GM23248 (cell line): Measurements from ENCODE around the gene NRP1. TPM values are rescaled to one million over a fixed set of nuclear protein-coding genes. Genes with fewer than 3 reads are reported as not detected.

Experiments
- DNase-seq: peaks from one replicate; pipeline ENCODE4 v3.0.0-alpha.2; 2015
- H2AFZ ChIP-seq: fragments of 200-600 bp; sonication (generic); 2 replicates; pipeline ENCODE4 v1.6.1; 2016; ENCODE audit warnings: antibody characterized with exemption
- H3F3A ChIP-seq: fragments of 200-600 bp; sonication (generic); 2 replicates; pipeline ENCODE4 v1.6.1; 2016; ENCODE audit warnings: mild to moderate bottlenecking, antibody characterized with exemption, mixed run types; ENCODE audit not compliant: insufficient read depth
- H3K27ac ChIP-seq: fragments of 200-600 bp; sonication (generic); 2 replicates; pipeline ENCODE4 v1.5.1; 2016; ENCODE audit warnings: mild to moderate bottlenecking
- H3K27me3 ChIP-seq: fragments of 200-600 bp; sonication (generic); replicated peaks from 2 replicates; pipeline ENCODE4 v1.6.1; 2016; ENCODE audit warnings: mild to moderate bottlenecking; ENCODE audit not compliant: insufficient read depth
- H3K36me3 ChIP-seq: fragments of 200-600 bp; sonication (generic); 2 replicates; pipeline ENCODE4 v1.6.1; 2016; ENCODE audit warnings: low read depth, mild to moderate bottlenecking
- H3K4me1 ChIP-seq: fragments of 200-600 bp; sonication (generic); 2 replicates; pipeline ENCODE4 v1.6.1; 2016; ENCODE audit warnings: mild to moderate bottlenecking; ENCODE audit not compliant: insufficient read depth
- H3K4me2 ChIP-seq: fragments of 200-600 bp; sonication (generic); one replicate; pipeline ENCODE4 v1.6.1; 2016; ENCODE audit warnings: mild to moderate bottlenecking; ENCODE audit not compliant: unreplicated experiment
- H3K4me3 ChIP-seq: fragments of 200-600 bp; sonication (generic); 2 replicates; pipeline ENCODE4 v1.5.1; 2016; ENCODE audit warnings: mild to moderate bottlenecking
- H3K79me2 ChIP-seq: fragments of 200-600 bp; sonication (generic); 2 replicates; pipeline ENCODE4 v1.6.1; 2016; ENCODE audit warnings: mild to moderate bottlenecking; ENCODE audit not compliant: insufficient read depth
- H3K9ac ChIP-seq: fragments of 200-600 bp; sonication (generic); 2 replicates; pipeline ENCODE4 v1.6.1; 2016; ENCODE audit warnings: mild to moderate bottlenecking
- H3K9me2 ChIP-seq: fragments of 200-600 bp; sonication (generic); 2 replicates; pipeline ENCODE4 v1.6.1; 2016; ENCODE audit warnings: mixed run types, mild to moderate bottlenecking, moderate library complexity; ENCODE audit not compliant: insufficient read depth
- H3K9me3 ChIP-seq: fragments of 200-600 bp; sonication (generic); one replicate; pipeline ENCODE4 v1.6.1; 2017; ENCODE audit warnings: low read depth
- H4K20me1 ChIP-seq: fragments of 200-600 bp; sonication (generic); 2 replicates; pipeline ENCODE4 v1.6.0; 2016; ENCODE audit not compliant: insufficient read depth
- EZH2 ChIP-seq: fragments of 200-600 bp; sonication (generic); IDR thresholded peaks from 2 replicates; pipeline ENCODE4 v1.6.1; 2018; ENCODE audit warnings: antibody characterized with exemption, mild to moderate bottlenecking; ENCODE audit not compliant: insufficient read depth, poor library complexity, severe bottlenecking
- EZH2phosphoT487 ChIP-seq: fragments of 200-600 bp; sonication (generic); IDR thresholded peaks from 2 replicates; pipeline ENCODE4 v1.6.1; 2018; ENCODE audit warnings: antibody characterized with exemption, moderate library complexity, mild to moderate bottlenecking, low read depth; ENCODE audit not compliant: insufficient read depth
- WGBS, 2 experiments: methylation state at CpG; one replicate each; pipeline ENCODE4 v1.1.6; 2015 to 2017; ENCODE audit warnings: low lambda C conversion rate in 2 of 2, low coverage in 1 of 2; ENCODE audit errors: missing lambda C conversion rate in 2 of 2; 5-methylcytosine and 5-hydroxymethylcytosine counted together
- in situ Hi-C: fragments of 300-500 bp; cut with MboI; formaldehyde crosslinking; loops from 2 replicates; pipeline ENCODE4 v1.15.0; 2020
- polyA plus RNA-seq: library from polyadenylated mRNA; unstranded; fragments of >200 nt; fragmentation: Nextera tagmentation; extraction: Ambion mirVana; gene quantifications from 2 replicates; pipeline ENCODE4 v1.2.1, GENCODE V29; 2016
- total RNA-seq: library from RNA; depleted of rRNA; stranded (reverse); fragments of >200 nt; shearing (Covaris generic); gene quantifications from 2 replicates; pipeline ENCODE4 v1.2.3, GENCODE V29; 2014

NRP1 gene
- total and polyA plus RNA-seq, 2 experiments from 2014 or later, result 152 to 175 TPM

GRCh38 chr10:33145451-33146188, 188.8 kb downstream of the NRP1 start:
- TF ChIP-seq EZH2phosphoT487 (no peak), EZH2 (no peak)
- Histone ChIP-seq H2AFZ (no peak overlapping the region), H3K4me2 (no peak overlapping the region), H3K9me3 (no peaks in the 10 kb centered on the region), H3K9me2 (no peaks in the 10 kb centered on the region), H3K79me2 (no peaks in the 10 kb centered on the region), H3K27me3 (no peaks in the 10 kb centered on the region), H3K4me3 (no peak overlapping the region), H3K27ac (no peak overlapping the region), H3K9ac (no peak overlapping the region), H3F3A (peaks cover 10% of the 10 kb centered on the region; the same call in 1 of the 2 replicates), H3K4me1 (peaks cover 15% of the 10 kb centered on the region), H4K20me1 (no peaks in the 10 kb centered on the region), H3K36me3 (no peaks in the 10 kb centered on the region)
- WGBS, 2 experiments, result 85 to 86% methylated on average over 8 of the region's 8 CpGs
- in situ Hi-C loops, result no loop called here
- no peak for DNase-seq

GRCh38 chr10:33143160-33143728, 191.2 kb downstream of the NRP1 start:
- in situ Hi-C loops, result no loop called here
- peak; percentile 95 for DNase-seq
- Histone ChIP-seq H3K9ac (no peak overlapping the region), H3K4me3 (no peak overlapping the region; the same call in 1 of the 2 replicates), H3K27me3 (no peaks in the 10 kb centered on the region), H2AFZ (no peak overlapping the region), H3K27ac (peak overlapping the region; percentile 29; the same call in 1 of the 2 replicates), H3F3A (peaks cover 10% of the 10 kb centered on the region; the same call in 1 of the 2 replicates), H3K9me2 (no peaks in the 10 kb centered on the region), H3K9me3 (no peaks in the 10 kb centered on the region), H3K4me2 (peak overlapping the region; percentile 56), H3K79me2 (no peaks in the 10 kb centered on the region), H3K36me3 (no peaks in the 10 kb centered on the region), H3K4me1 (peaks cover 15% of the 10 kb centered on the region), H4K20me1 (no peaks in the 10 kb centered on the region)
- 40 to 41% methylated on average over 5 of the region's 5 CpGs for whole genome bisulfite sequencing, 2 experiments
- TF ChIP-seq EZH2phosphoT487 (0 out of 2 replicates have a peak, but pooled peaks have one; percentile 53), EZH2 (no peak)

GRCh38 chr10:33142295-33142694, 192.2 kb downstream of the NRP1 start:
- no peak for TF ChIP-seq EZH2phosphoT487
- TF ChIP-seq EZH2, result no peak
- peaks cover 11% of the 10 kb centered on the region; the same call in 1 of the 2 replicates for H3F3A ChIP-seq
- no peak overlapping the region for H2AFZ ChIP-seq
- DNase-seq, result no peak
- no peak overlapping the region for H3K4me3 ChIP-seq
- no peaks in the 10 kb centered on the region for H3K9me2 ChIP-seq
- H3K79me2 ChIP-seq, result no peaks in the 10 kb centered on the region
- H3K9ac ChIP-seq, result no peak overlapping the region
- 95 to 97% methylated on average over 3 to 4 of the region's 4 CpGs for WGBS, 2 experiments
- no peaks in the 10 kb centered on the region for H4K20me1 ChIP-seq
- H3K36me3 ChIP-seq, result no peaks in the 10 kb centered on the region
- H3K27me3 ChIP-seq, result no peaks in the 10 kb centered on the region
- H3K9me3 ChIP-seq, result no peaks in the 10 kb centered on the region
- no peak overlapping the region for H3K27ac ChIP-seq
- in situ Hi-C loops, result no loop called here
- H3K4me1 ChIP-seq, result peaks cover 18% of the 10 kb centered on the region
- H3K4me2 ChIP-seq, result no peak overlapping the region

- H3K9me2 ChIP-seq, result no peaks in the 10 kb centered on the region
- no peak for TF ChIP-seq EZH2phosphoT487
- TF ChIP-seq EZH2, result no peak
- no peaks in the 10 kb centered on the region for H3K27me3 ChIP-seq
- no peak overlapping the region for H3K4me3 ChIP-seq
- no peaks in the 10 kb centered on the region for H3K79me2 ChIP-seq
- no peaks in the 10 kb centered on the region for H3K36me3 ChIP-seq
- no peaks in the 10 kb centered on the region for H4K20me1 ChIP-seq
- no peak overlapping the region for H3K4me2 ChIP-seq
- peaks cover 28% of the 10 kb centered on the region for H3K4me1 ChIP-seq
- WGBS, 2 experiments, result 86 to 87% methylated on average over 3 of the region's 3 CpGs
- H3K27ac ChIP-seq, result no peak overlapping the region
- peaks cover 21% of the 10 kb centered on the region; the same call in 1 of the 2 replicates for H3F3A ChIP-seq
- H3K9ac ChIP-seq, result no peak overlapping the region
- no peak for DNase-seq
- no peaks in the 10 kb centered on the region for H3K9me3 ChIP-seq
- in situ Hi-C loops, result no loop called here
- H2AFZ ChIP-seq, result no peak overlapping the region
These were observed 193.2 kb downstream of the NRP1 start for GRCh38 chr10:33141251-33141650.
